Stomach (tissue), 9 donors: Measurements from ENCODE around the gene NAA38. TPM values are rescaled to one million over a fixed set of nuclear protein-coding genes. Genes with fewer than 3 reads are reported as not detected.

Experiments used
- DNase-seq, 2 donors: peaks; one replicate each; pipeline versions ENCODE4 v3.0.0 to v3.0.0-alpha.2; 2013 to 2019
- H3K27ac ChIP-seq, 5 donors: fragments of 200-600 bp in 4 of 5; sonication (generic) in 4 of 5; one replicate each; pipeline ENCODE4 v1.5.1; 2013 to 2019; ENCODE audit warnings: mild to moderate bottlenecking in 1 of 5, moderate library complexity in 1 of 5
- H3K27me3 ChIP-seq, 3 donors: fragments of 200-600 bp; sonication (generic); one replicate each; pipeline ENCODE4 v1.5.1; 2017 to 2019; ENCODE audit warnings: mixed run types in 1 of 3
- H3K36me3 ChIP-seq, 4 donors: fragments of 200-600 bp; sonication (generic); 1 replicate in 3 of 4; 2 replicates in 1 of 4; pipeline ENCODE4 v1.5.1; 2016 to 2019
- H3K4me1 ChIP-seq, 4 donors: fragments of 200-600 bp; sonication (generic); one replicate each; pipeline ENCODE4 v1.5.1; 2016 to 2019
- H3K4me3 ChIP-seq, 4 donors: fragments of 200-600 bp; sonication (generic) in 3 of 4; one replicate each; pipeline ENCODE4 v1.5.1; 2016 to 2019; ENCODE audit warnings: mild to moderate bottlenecking in 1 of 4
- H3K9me3 ChIP-seq, 4 donors: fragments of 200-600 bp; sonication (generic); one replicate each; pipeline ENCODE4 v1.5.1; 2016 to 2019
- EP300 ChIP-seq: sonication (generic); formaldehyde crosslinking; IDR thresholded peaks from one replicate; pipeline ENCODE4 v1.6.1; 2017; ENCODE audit warnings: antibody characterized with exemption
- POLR2A ChIP-seq, 4 donors: fragments of 450-650 bp; IDR thresholded peaks; one replicate each; pipeline ENCODE4 v1.6.1; 2016; ENCODE audit warnings: antibody characterized with exemption in 4 of 4, control low read depth in 2 of 4, mild to moderate bottlenecking in 1 of 4, moderate library complexity in 1 of 4
- POLR2AphosphoS5 ChIP-seq, 3 donors: sonication (generic); formaldehyde crosslinking; IDR thresholded peaks; one replicate each; pipeline ENCODE4 v1.6.1; 2016; ENCODE audit warnings: antibody characterized with exemption in 3 of 3
- WGBS, 5 donors: extraction: QIAGEN DNeasy Blood & Tissue Kit in 3 of 5; methylation state at CpG; one replicate each; pipeline versions ENCODE4 v1.1.5 to v1.1.7; 2013 to 2018; 5-methylcytosine and 5-hydroxymethylcytosine counted together
- intact Hi-C: fragments of 100-400 bp; cut with DNase I; formaldehyde crosslinking; loops from one replicate; pipeline ENCODE4 v1.15.1; 2023; ENCODE audit warnings: low total_unique reads
- polyA plus RNA-seq, 3 donors: library from polyadenylated mRNA; stranded (reverse); fragments of 200-250 nt; gene quantifications; one replicate each; pipeline ENCODE4 v1.2.3, GENCODE V29; 2013
- total RNA-seq, 5 donors: library from RNA; depleted of rRNA; stranded (reverse); fragments of >200 nt; gene quantifications; one replicate each; pipeline versions ENCODE4 v1.1.0 to v1.2.3, GENCODE V29; 2014 to 2016
- TF ChIP-seq, protein P1 (sequence below), 7 experiments: fragments of 450-650 bp in 4 of 7; fragments of 200-600 bp in 3 of 7; sonication (generic) in 3 of 7; IDR thresholded peaks; one replicate each; pipeline ENCODE4 v1.5.1; 2016 to 2019; ENCODE audit warnings: antibody characterized with exemption in 7 of 7, control low read depth in 2 of 7, mild to moderate bottlenecking in 1 of 7
- donor health status: healthy with polysubstance abuse.
- donor health status: Bipolar disorder and iron deficiency.
- donor health status: healthy.

NAA38 gene
- total and polyA plus RNA-seq, 8 donors = 42.0 to 281 (median 126) TPM

DNA sequence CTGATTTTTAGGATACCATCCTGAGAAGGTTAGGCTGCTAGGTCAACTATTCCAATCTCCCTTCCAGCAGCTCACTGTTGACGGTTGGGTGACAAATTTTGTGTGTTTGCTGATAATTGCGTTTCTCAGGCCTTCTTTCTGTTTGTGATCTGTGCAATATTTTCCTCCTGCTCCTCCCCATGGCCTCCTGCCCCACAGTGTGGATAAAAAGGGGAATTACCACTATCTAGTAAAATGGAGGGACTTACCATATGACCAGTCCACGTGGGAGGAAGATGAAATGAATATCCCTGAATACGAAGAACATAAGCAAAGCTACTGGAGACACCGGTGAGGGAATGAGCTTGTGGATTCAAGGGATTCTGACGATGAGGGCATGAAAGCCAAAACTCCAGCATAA is 40.4 kb upstream of the NAA38 start:
- DNase-seq = peak in 1 of 2 donors; percentile 73
- WGBS, 5 donors = 40 to 61% (median 47%) methylated on average over 6 of the region's 6 CpGs
- intact Hi-C loops = loop anchor here (10.0 kb wide), 1 partner anchor 87 kb away; no protein-coding TSS in a partner anchor

DNA sequence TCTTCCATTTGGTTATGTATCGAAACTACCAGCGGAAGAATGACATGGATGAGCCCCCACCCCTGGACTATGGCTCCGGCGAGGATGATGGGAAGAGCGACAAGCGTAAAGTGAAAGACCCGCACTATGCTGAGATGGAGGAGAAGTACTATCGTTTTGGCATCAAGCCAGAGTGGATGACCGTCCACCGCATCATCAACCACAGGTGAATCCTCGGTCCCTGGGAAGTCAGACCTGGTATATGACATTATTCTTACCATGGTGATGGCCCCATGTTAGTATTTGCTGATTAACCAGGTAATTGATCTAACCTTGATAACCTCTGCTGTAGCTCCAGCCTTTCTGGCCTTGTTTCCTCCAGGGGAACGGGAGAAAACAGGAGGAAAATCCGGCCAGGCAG is 39.7 kb upstream of the NAA38 start:
- H3K36me3 ChIP-seq = peaks cover 80 to 97% (median 97%) of the 10 kb centered on the region in 4 donors
- WGBS, 5 donors = 82 to 87% (median 83%) methylated on average over 13 of the region's 13 CpGs
- H3K27ac ChIP-seq = no peak overlapping the region
- DNase-seq = no peak
- H3K4me3 ChIP-seq = no peak overlapping the region
- H3K27me3 ChIP-seq = no peaks in the 10 kb centered on the region
- H3K9me3 ChIP-seq = no peaks in the 10 kb centered on the region
- intact Hi-C loops = loop anchor here (10.0 kb wide), 1 partner anchor 88 kb away; no protein-coding TSS in a partner anchor
- TF ChIP-seq POLR2A (IDR thresholded peaks at IDR 0.05) = no peak
- TF ChIP-seq EP300 = no peak
- H3K4me1 ChIP-seq = peaks cover 0 to 10% (median 0%) of the 10 kb centered on the region in 4 donors

More for the DNA sequence above, 40.4 kb upstream of the NAA38 start:
- H3K4me3 ChIP-seq = no peak overlapping the region
- TF ChIP-seq, protein P1, sequence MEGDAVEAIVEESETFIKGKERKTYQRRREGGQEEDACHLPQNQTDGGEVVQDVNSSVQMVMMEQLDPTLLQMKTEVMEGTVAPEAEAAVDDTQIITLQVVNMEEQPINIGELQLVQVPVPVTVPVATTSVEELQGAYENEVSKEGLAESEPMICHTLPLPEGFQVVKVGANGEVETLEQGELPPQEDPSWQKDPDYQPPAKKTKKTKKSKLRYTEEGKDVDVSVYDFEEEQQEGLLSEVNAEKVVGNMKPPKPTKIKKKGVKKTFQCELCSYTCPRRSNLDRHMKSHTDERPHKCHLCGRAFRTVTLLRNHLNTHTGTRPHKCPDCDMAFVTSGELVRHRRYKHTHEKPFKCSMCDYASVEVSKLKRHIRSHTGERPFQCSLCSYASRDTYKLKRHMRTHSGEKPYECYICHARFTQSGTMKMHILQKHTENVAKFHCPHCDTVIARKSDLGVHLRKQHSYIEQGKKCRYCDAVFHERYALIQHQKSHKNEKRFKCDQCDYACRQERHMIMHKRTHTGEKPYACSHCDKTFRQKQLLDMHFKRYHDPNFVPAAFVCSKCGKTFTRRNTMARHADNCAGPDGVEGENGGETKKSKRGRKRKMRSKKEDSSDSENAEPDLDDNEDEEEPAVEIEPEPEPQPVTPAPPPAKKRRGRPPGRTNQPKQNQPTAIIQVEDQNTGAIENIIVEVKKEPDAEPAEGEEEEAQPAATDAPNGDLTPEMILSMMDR (IDR thresholded peaks at IDR 0.05) = peak in 4 of 7 experiments; percentile 7 to 62 (median 42)
- peak in 1 of 3 donors; percentile 29 for TF ChIP-seq POLR2AphosphoS5 (IDR thresholded peaks at IDR 0.05)
- TF ChIP-seq POLR2A (IDR thresholded peaks at IDR 0.05) = no peak
- peaks cover 82 to 100% (median 98%) of the 10 kb centered on the region in 4 donors for H3K36me3 ChIP-seq
- no peak overlapping the region for H3K27ac ChIP-seq
- no peaks in the 10 kb centered on the region for H3K27me3 ChIP-seq
- H3K4me1 ChIP-seq = peaks cover 0 to 10% (median 0%) of the 10 kb centered on the region in 4 donors
- H3K9me3 ChIP-seq = no peaks in the 10 kb centered on the region

DNA sequence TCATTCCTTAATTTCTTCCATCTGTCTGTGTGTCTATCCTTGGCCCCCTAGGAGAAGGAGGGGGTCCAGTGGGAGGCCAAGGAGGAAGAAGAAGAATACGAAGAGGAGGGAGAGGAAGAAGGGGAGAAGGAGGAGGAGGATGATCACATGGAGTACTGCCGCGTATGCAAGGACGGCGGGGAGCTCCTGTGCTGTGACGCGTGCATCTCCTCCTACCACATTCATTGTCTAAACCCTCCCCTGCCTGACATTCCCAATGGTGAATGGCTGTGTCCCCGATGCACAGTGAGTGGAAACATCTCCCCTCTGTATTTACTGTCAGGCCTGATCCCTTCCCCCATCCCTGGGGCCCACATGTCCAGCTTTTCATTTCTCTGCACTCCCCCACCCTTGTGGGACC is 37.5 kb upstream of the NAA38 start:
- intact Hi-C loops = loop anchor here (10.0 kb wide), 1 partner anchor 90 kb away; no protein-coding TSS in a partner anchor

DNA sequence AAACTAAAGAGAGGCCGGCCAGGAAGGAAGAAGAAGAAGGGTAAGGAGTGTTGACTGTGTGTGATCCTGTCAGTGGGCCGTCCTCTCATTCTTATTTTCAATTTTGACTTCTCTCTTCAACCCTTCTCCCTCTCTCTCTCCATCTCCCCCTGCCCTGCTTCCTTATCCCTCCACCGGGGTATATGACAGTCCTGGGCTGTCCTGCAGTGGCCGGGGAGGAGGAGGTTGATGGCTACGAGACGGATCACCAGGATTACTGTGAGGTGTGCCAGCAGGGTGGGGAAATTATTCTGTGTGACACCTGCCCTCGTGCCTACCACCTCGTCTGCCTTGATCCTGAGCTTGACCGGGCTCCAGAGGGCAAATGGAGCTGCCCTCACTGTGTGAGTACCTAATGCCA is 36.9 kb upstream of the NAA38 start:
- Histone ChIP-seq H3K27me3 (no peaks in the 10 kb centered on the region), H3K4me1 (peaks cover 8 to 26% (median 11%) of the 10 kb centered on the region in 4 donors), H3K4me3 (no peak overlapping the region), H3K36me3 (peaks cover 61 to 93% (median 92%) of the 10 kb centered on the region in 4 donors), H3K9me3 (no peaks in the 10 kb centered on the region), H3K27ac (no peak overlapping the region)
- intact Hi-C loops = loop anchor here (10.0 kb wide), 1 partner anchor 91 kb away; no protein-coding TSS in a partner anchor
- DNase-seq = no peak
- 90 to 94% (median 92%) methylated on average over 9 of the region's 9 CpGs for WGBS, 5 donors
- no peak for TF ChIP-seq POLR2A (IDR thresholded peaks at IDR 0.05)
- no peak for TF ChIP-seq POLR2AphosphoS5 (IDR thresholded peaks at IDR 0.05)
- TF ChIP-seq, protein P1 (IDR thresholded peaks at IDR 0.05) = no peak
- TF ChIP-seq EP300 = no peak

More for the DNA sequence above, 37.5 kb upstream of the NAA38 start:
- Histone ChIP-seq H3K27me3 (no peaks in the 10 kb centered on the region), H3K4me1 (peaks cover 2 to 19% (median 4%) of the 10 kb centered on the region in 4 donors), H3K4me3 (no peak overlapping the region), H3K36me3 (peaks cover 68 to 97% (median 96%) of the 10 kb centered on the region in 4 donors), H3K9me3 (no peaks in the 10 kb centered on the region), H3K27ac (no peak overlapping the region)
- DNase-seq = no peak
- TF ChIP-seq POLR2A (IDR thresholded peaks at IDR 0.05) = no peak
- no peak for TF ChIP-seq POLR2AphosphoS5 (IDR thresholded peaks at IDR 0.05)
- TF ChIP-seq EP300 = no peak
- TF ChIP-seq, protein P1 (IDR thresholded peaks at IDR 0.05) = no peak
- 90 to 94% (median 92%) methylated on average over 8 of the region's 8 CpGs for WGBS, 5 donors
